Measurements from ENCODE around the gene NPHP3. TPM values are rescaled to one million over a fixed set of nuclear protein-coding genes. Genes with fewer than 3 reads are reported as not detected.
"Not testable (repeated sequence)": the region's sequence is repeated elsewhere in the genome, so short reads cannot be mapped to it uniquely, and the experiment has no call there.

Gene NPHP3
- total RNA-seq, 1 donor from 2014 or later = 18.0 TPM

DNA sequence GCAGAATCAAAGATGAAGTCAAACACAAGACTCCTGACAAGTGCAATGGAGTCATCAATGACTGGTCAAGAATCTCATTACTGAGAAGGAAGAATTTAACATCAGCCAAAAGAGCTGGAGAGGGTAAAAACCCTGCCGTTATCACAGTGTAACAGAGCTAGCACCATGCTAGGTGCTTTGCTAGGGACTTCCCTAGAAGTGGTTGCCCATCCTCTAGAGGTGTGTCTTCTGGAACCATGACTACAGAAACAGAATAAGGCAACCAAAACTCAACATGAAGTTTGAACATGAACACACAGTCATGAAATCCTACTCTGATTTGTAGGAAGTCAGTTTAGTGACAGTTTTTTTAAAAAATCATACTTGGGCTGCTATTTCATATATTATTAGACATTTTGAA lies 72.1 kb downstream of the NPHP3 start:
- no peak for DNase-seq (ENCODE audit: low spot score)

GRCh38 chr3:132645058-132645457 lies 77.2 kb downstream of the NPHP3 start:
- no peak for DNase-seq (ENCODE audit: low spot score)

GRCh38 chr3:132643366-132643765 lies 78.8 kb downstream of the NPHP3 start:
- no peak for DNase-seq (ENCODE audit: low spot score)

DNA sequence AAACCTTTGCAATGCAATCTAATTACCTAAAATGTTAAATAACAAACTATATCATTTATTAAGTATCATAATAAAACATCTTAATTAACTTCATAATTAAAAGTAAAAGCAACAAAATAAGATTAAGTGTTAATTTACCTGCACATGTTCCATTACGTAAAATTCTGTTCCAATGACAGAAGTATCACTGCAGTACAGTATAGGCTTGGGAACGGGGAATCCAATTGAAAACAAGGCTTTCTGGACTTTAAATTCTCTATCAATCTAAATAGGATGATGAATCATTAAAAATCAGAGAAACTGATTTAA lies 79.7 kb downstream of the NPHP3 start:
- DNase-seq (ENCODE audit: low spot score) = no peak

DNA sequence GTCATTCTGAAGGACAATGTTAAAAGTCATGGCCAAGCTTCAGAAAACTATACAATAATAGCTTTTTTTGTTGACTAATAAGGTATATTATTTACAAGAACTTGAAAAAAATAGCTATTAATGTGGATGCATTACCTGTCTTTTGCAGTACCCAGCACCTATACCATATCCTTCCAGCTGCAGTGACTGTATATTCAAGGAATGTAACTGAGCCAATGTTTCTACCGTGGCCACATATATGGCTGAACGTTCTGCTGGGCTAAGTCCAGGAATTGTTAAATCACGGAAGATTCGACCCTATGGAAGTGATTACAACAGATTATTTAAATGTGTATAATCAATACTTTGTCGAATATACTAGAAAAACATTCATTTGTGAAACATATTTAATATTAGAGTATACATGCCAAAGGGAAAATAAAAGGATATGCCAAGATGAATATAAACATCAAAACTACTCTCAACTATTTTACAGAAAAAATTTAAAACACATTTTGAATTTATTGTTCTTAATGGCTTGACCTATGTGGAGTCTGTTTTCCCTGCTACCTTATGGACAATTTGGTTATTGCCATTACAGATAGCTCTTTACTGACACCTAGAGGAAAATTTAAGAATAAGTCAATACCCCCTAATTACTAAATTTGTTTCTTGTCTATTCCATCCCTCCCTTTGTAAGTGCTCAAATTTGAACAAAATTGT lies 80.2 kb downstream of the NPHP3 start:
- no peak for DNase-seq (ENCODE audit: low spot score)

DNA sequence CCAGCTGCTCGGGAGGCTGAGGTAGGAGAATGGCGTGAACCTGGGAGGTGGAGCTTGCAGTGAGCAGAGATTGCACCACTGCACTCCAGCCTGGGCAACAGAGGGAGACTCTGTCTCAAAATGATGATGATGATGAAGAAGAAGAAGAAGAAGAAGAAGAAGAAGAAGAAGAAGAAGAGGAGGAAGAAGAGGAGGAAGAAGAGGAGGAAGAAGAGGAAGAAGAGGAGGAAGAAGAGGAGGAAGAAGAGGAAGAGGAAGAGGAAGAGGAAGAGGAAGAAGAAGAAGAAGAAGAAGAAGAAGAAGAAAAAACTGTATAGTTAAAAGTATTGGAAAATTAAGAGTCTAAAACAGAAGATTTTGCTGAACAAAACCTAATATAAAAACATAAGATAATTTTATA lies 80.8 kb downstream of the NPHP3 start:
- DNase-seq (ENCODE audit: low spot score) = not testable (repeated sequence)

- no peak for DNase-seq (ENCODE audit: low spot score)
These were observed 83.5 kb downstream of the NPHP3 start for GRCh38 chr3:132638706-132639105.

- no peak for DNase-seq (ENCODE audit: low spot score)
These were observed 84.6 kb downstream of the NPHP3 start for GRCh38 chr3:132637590-132637989.

GRCh38 chr3:132635052-132635451 lies 87.2 kb downstream of the NPHP3 start:
- no peak for DNase-seq (ENCODE audit: low spot score)

Other genes with a start within 250 kb of the NPHP3 start
- 4.6 TPM for gene ACKR4, start 125.1 kb downstream of the NPHP3 start, total RNA-seq
- gene ACAD11, start 62.6 kb downstream of the NPHP3 start, total RNA-seq = 24.8 TPM
- 29.7 TPM for gene UBA5, start 62.1 kb downstream of the NPHP3 start, total RNA-seq

All from mesenteric fat pad (tissue), 1 donor.